AG04450 (cell line): ENCODE data around the gene GSG1L. TPM values are rescaled to one million over a fixed set of nuclear protein-coding genes. Genes with fewer than 3 reads are reported as not detected.

Experiments used
- CTCF ChIA-PET: fragments of 300-600, 350-600 bp; formaldehyde crosslinking; extraction: SDS; loops from one replicate; lab custom pipeline; 2022; ENCODE audit warnings: antibody characterized with exemption, inconsistent platforms; lab: Charles Lee
- POLR2A ChIA-PET: fragments of 350-600 bp; formaldehyde crosslinking; extraction: SDS; loops from one replicate; lab custom pipeline; 2021; ENCODE audit warnings: antibody characterized with exemption, inconsistent platforms; lab: Yijun Ruan, JAX
- DNase-seq: peaks from one replicate; pipeline ENCODE4 v3.0.0-alpha.2; 2011; ENCODE audit warnings: low read depth, low spot score
- H3K27ac ChIP-seq: one replicate; pipeline ENCODE4 v1.5.1; 2012; ENCODE audit warnings: low read depth, low read length, control low read depth
- H3K27me3 ChIP-seq: one replicate; pipeline ENCODE4 v1.6.0; 2012; ENCODE audit warnings: low read length; ENCODE audit not compliant: control insufficient read depth, insufficient read depth
- H3K4me3 ChIP-seq: 2 replicates; pipeline ENCODE4 v1.5.1; 2011; ENCODE audit warnings: mild to moderate bottlenecking, low read depth, low read length, control low read depth
- H3K9me3 ChIP-seq: 2 replicates; pipeline ENCODE4 v1.5.1; 2012; ENCODE audit warnings: low read length; ENCODE audit not compliant: control insufficient read depth, insufficient read depth
- CTCF ChIP-seq: IDR thresholded peaks from 2 replicates; pipeline ENCODE4 v1.5.1; 2011; ENCODE audit warnings: low read depth, low read length, control low read depth, inconsistent platforms
- polyA plus RNA-seq: library from polyadenylated mRNA; depleted of rRNA; stranded (reverse); fragments of >200 nt; gene quantifications from 2 replicates; pipeline ENCODE4 v1.2.3, GENCODE V29; 2011

Gene GSG1L
- polyA plus RNA-seq, 1 experiment: not detected

- Histone ChIP-seq H3K4me3 (no peak overlapping the region), H3K27ac (no peak overlapping the region), H3K27me3 (no peaks in the 10 kb centered on the region), H3K9me3 (peaks cover 4% of the 10 kb centered on the region; the same call in 1 of the 2 replicates)
- no peak for TF ChIP-seq CTCF
- DNase-seq: no peak
- CTCF ChIA-PET: interaction anchor here (1.4 kb wide), 1 partner anchor 24 kb away, joined by 3 read pairs; no protein-coding TSS in a partner anchor
- POLR2A ChIA-PET: no interaction called here
Observed at GRCh38 chr16:27756206-27756970, 307.1 kb downstream of the GSG1L start.

GRCh38 chr16:27754788-27755690 is 308.5 kb downstream of the GSG1L start:
- ChIA-PET POLR2A (no interaction called here), CTCF (no interaction called here)
- Histone ChIP-seq H3K27ac (no peak overlapping the region), H3K4me3 (no peak overlapping the region), H3K9me3 (peaks cover 4% of the 10 kb centered on the region; the same call in 1 of the 2 replicates), H3K27me3 (no peaks in the 10 kb centered on the region)
- DNase-seq: no peak
- TF ChIP-seq CTCF: no peak

- DNase-seq: no peak
- TF ChIP-seq CTCF: no peak
- CTCF ChIA-PET: no interaction called here
- Histone ChIP-seq H3K27ac (no peak overlapping the region), H3K4me3 (no peak overlapping the region), H3K27me3 (no peaks in the 10 kb centered on the region), H3K9me3 (no peaks in the 10 kb centered on the region; the same call in 1 of the 2 replicates)
- POLR2A ChIA-PET: no interaction called here
Observed at GRCh38 chr16:27753563-27753962, 310.0 kb downstream of the GSG1L start.

DNA sequence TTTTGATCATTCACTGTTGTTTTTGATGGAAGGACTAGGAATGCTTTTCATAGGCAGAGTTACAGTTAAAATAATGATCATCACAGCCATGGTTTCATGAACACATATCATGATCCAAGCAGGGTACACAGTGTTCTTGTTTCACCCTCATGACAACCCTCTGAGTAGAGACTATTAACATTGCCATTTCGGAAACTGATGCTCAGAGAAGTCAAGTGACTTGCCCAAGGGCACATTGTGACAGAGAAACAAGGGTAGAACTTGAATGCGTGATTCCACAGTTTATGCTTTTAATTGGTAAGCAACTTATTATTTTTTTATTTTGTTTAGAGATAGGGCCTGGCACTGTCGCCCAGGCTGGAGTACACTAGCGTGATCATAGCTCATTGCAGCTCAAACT is 311.3 kb downstream of the GSG1L start:
- DNase-seq: no peak

More for the DNA sequence above, 311.3 kb downstream of the GSG1L start:
- Histone ChIP-seq H3K27me3 (no peaks in the 10 kb centered on the region), H3K4me3 (no peak overlapping the region), H3K27ac (no peak overlapping the region), H3K9me3 (no peaks in the 10 kb centered on the region; the same call in 1 of the 2 replicates)
- ChIA-PET CTCF (no interaction called here), POLR2A (no interaction called here)
- no peak for TF ChIP-seq CTCF
